ENCODE data around the gene SUSD2.

SUSD2 gene

GRCh38 chr22:24154826-24155225 lies 26.5 kb upstream of the SUSD2 start:
- TF ChIP-seq CTCF (conservative IDR thresholded peaks at IDR 0.05; ENCODE audit: low read depth, low read length): no peak
- DNase-seq (ENCODE audit: low read depth): no peak
- H3K4me3 ChIP-seq (ENCODE audit: low read length): no peak overlapping the region

- DNase-seq (ENCODE audit: low read depth): peak; percentile 17
- TF ChIP-seq CTCF (conservative IDR thresholded peaks at IDR 0.05; ENCODE audit: low read depth, low read length): peak; percentile 48
Measured at GRCh38 chr22:24155627-24156140, 25.6 kb upstream of the SUSD2 start.

GRCh38 chr22:24156141-24156912 lies 25.0 kb upstream of the SUSD2 start:
- TF ChIP-seq CTCF (conservative IDR thresholded peaks at IDR 0.05; ENCODE audit: low read depth, low read length): no peak
- peak overlapping the region; percentile 73 for H3K4me3 ChIP-seq (ENCODE audit: low read length)
- DNase-seq (ENCODE audit: low read depth): no peak

More at GRCh38 chr22:24155627-24156140, 25.6 kb upstream of the SUSD2 start:
- H3K4me3 ChIP-seq (ENCODE audit: low read length): peak overlapping the region; percentile 73

- H3K4me3 ChIP-seq (ENCODE audit: low read length): peak overlapping the region; percentile 73
- DNase-seq (ENCODE audit: low read depth): peak; percentile 21
Measured at GRCh38 chr22:24156913-24157821, 24.1 kb upstream of the SUSD2 start.

GRCh38 chr22:24157822-24158135 lies 23.5 kb upstream of the SUSD2 start:
- TF ChIP-seq CTCF (conservative IDR thresholded peaks at IDR 0.05; ENCODE audit: low read depth, low read length): no peak
- no peak for DNase-seq (ENCODE audit: low read depth)
- no peak overlapping the region for H3K4me3 ChIP-seq (ENCODE audit: low read length)

More at GRCh38 chr22:24156913-24157821, 24.1 kb upstream of the SUSD2 start:
- peak; percentile 88 for TF ChIP-seq CTCF (conservative IDR thresholded peaks at IDR 0.05; ENCODE audit: low read depth, low read length)

- DNase-seq (ENCODE audit: low read depth): no peak
- no peak overlapping the region for H3K4me3 ChIP-seq (ENCODE audit: low read length)
- TF ChIP-seq CTCF (conservative IDR thresholded peaks at IDR 0.05; ENCODE audit: low read depth, low read length): no peak
Measured at GRCh38 chr22:24159650-24160049, 21.6 kb upstream of the SUSD2 start.
